H1 (cell line): ENCODE measurements around the gene OGFR. TPM values are rescaled to one million over a fixed set of nuclear protein-coding genes. Genes with fewer than 3 reads are reported as not detected.

Experiments used
- BRCA1 ChIP-seq: IDR thresholded peaks from 2 replicates; pipeline ENCODE4 v1.6.1; 2012; ENCODE audit warnings: low read depth, low read length, improper control_type of control experiment
- GTF2F1 ChIP-seq: IDR thresholded peaks from 2 replicates; pipeline ENCODE4 v1.6.1; 2012; ENCODE audit warnings: low read depth, low read length, improper control_type of control experiment, borderline replicate concordance
- HDAC2 ChIP-seq, 2 experiments: fragments of 300-600 bp in 1 of 2; sonication (generic) in 1 of 2; IDR thresholded peaks; 2 replicates each; pipeline ENCODE4 v1.6.1; 2011 to 2012; ENCODE audit warnings: low read depth in 2 of 2, low read length in 2 of 2, mild to moderate bottlenecking in 2 of 2, moderate library complexity in 2 of 2, borderline replicate concordance in 1 of 2, inconsistent platforms in 1 of 2
- KDM4A ChIP-seq: IDR thresholded peaks from one replicate; pipeline ENCODE4 v1.7.1; 2012; ENCODE audit warnings: low read depth, mild to moderate bottlenecking, moderate library complexity, low read length, inconsistent platforms; ENCODE audit not compliant: severe bottlenecking
- POLR2A ChIP-seq, 2 experiments: IDR thresholded peaks; 1 replicate in 1 of 2; 2 replicates in 1 of 2; pipeline ENCODE4 v1.6.1; 2011; ENCODE audit warnings: low read depth in 2 of 2, low read length in 2 of 2, mild to moderate bottlenecking in 2 of 2; ENCODE audit errors: control extremely low read depth in 1 of 2
- POU5F1 ChIP-seq: IDR thresholded peaks from 2 replicates; pipeline ENCODE4 v1.6.1; 2011; ENCODE audit warnings: low read depth, mild to moderate bottlenecking, low read length, moderate library complexity
- RXRA ChIP-seq: IDR thresholded peaks from 2 replicates; pipeline ENCODE4 v1.6.1; 2011; ENCODE audit warnings: low read depth, mild to moderate bottlenecking, low read length, moderate library complexity; ENCODE audit not compliant: insufficient read depth
- polyA plus RNA-seq, 7 experiments: library from polyadenylated mRNA; depleted of rRNA in 3 of 7; stranded (reverse) in 5 of 7; unstranded in 2 of 7; fragments of >200 nt in 5 of 7; fragments of 200-250 nt in 2 of 7; gene quantifications; 1 replicate in 5 of 7; 2 replicates in 1 of 7; 4 replicates in 1 of 7; pipeline versions ENCODE4 v1.2.1 to v1.2.3, GENCODE V29; 2011 to 2013; ENCODE audit warnings: missing spikeins in 2 of 7, mixed read lengths in 2 of 7
- total RNA-seq: library from RNA; stranded (reverse); fragmentation: NEBNext Ultra II Directional; extraction: Animal tissue kit (Norgen Biotek cat#: 25700); gene quantifications from 2 replicates; pipeline ENCODE4 v1.2.1, GENCODE V29; 2021
- TF ChIP-seq, protein P1 (sequence below): fragments of 300-600 bp; sonication (generic); IDR thresholded peaks from 2 replicates; pipeline ENCODE4 v1.7.1; 2012; ENCODE audit warnings: low read length, moderate library complexity, mild to moderate bottlenecking, inconsistent platforms; ENCODE audit not compliant: insufficient replicate concordance

Gene OGFR
- total and polyA plus RNA-seq, 2 of the 8 experiments (the other 6 are each of a cell fraction or from before 2014, with no cell fraction given): 13.9 to 25.1 TPM

DNA sequence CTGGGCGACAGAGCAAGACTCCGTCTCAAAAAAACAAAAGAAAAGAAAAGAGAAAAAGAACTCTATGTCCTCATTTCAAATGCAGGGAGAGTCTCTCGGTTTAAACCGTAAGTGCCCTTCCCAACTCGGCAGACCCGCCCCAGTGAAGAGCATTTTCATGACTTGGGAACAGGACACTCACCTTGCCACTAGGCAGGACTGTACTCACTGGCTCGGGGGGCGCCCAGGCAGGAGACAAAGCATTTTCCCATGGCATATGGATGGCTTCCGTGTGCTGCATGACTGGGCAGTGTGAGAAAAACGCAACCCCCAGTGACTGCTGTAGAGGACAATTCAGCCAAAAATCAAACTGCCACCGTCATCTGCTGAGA is 32.0 kb upstream of the OGFR start (continued):
- TF ChIP-seq, protein P1, sequence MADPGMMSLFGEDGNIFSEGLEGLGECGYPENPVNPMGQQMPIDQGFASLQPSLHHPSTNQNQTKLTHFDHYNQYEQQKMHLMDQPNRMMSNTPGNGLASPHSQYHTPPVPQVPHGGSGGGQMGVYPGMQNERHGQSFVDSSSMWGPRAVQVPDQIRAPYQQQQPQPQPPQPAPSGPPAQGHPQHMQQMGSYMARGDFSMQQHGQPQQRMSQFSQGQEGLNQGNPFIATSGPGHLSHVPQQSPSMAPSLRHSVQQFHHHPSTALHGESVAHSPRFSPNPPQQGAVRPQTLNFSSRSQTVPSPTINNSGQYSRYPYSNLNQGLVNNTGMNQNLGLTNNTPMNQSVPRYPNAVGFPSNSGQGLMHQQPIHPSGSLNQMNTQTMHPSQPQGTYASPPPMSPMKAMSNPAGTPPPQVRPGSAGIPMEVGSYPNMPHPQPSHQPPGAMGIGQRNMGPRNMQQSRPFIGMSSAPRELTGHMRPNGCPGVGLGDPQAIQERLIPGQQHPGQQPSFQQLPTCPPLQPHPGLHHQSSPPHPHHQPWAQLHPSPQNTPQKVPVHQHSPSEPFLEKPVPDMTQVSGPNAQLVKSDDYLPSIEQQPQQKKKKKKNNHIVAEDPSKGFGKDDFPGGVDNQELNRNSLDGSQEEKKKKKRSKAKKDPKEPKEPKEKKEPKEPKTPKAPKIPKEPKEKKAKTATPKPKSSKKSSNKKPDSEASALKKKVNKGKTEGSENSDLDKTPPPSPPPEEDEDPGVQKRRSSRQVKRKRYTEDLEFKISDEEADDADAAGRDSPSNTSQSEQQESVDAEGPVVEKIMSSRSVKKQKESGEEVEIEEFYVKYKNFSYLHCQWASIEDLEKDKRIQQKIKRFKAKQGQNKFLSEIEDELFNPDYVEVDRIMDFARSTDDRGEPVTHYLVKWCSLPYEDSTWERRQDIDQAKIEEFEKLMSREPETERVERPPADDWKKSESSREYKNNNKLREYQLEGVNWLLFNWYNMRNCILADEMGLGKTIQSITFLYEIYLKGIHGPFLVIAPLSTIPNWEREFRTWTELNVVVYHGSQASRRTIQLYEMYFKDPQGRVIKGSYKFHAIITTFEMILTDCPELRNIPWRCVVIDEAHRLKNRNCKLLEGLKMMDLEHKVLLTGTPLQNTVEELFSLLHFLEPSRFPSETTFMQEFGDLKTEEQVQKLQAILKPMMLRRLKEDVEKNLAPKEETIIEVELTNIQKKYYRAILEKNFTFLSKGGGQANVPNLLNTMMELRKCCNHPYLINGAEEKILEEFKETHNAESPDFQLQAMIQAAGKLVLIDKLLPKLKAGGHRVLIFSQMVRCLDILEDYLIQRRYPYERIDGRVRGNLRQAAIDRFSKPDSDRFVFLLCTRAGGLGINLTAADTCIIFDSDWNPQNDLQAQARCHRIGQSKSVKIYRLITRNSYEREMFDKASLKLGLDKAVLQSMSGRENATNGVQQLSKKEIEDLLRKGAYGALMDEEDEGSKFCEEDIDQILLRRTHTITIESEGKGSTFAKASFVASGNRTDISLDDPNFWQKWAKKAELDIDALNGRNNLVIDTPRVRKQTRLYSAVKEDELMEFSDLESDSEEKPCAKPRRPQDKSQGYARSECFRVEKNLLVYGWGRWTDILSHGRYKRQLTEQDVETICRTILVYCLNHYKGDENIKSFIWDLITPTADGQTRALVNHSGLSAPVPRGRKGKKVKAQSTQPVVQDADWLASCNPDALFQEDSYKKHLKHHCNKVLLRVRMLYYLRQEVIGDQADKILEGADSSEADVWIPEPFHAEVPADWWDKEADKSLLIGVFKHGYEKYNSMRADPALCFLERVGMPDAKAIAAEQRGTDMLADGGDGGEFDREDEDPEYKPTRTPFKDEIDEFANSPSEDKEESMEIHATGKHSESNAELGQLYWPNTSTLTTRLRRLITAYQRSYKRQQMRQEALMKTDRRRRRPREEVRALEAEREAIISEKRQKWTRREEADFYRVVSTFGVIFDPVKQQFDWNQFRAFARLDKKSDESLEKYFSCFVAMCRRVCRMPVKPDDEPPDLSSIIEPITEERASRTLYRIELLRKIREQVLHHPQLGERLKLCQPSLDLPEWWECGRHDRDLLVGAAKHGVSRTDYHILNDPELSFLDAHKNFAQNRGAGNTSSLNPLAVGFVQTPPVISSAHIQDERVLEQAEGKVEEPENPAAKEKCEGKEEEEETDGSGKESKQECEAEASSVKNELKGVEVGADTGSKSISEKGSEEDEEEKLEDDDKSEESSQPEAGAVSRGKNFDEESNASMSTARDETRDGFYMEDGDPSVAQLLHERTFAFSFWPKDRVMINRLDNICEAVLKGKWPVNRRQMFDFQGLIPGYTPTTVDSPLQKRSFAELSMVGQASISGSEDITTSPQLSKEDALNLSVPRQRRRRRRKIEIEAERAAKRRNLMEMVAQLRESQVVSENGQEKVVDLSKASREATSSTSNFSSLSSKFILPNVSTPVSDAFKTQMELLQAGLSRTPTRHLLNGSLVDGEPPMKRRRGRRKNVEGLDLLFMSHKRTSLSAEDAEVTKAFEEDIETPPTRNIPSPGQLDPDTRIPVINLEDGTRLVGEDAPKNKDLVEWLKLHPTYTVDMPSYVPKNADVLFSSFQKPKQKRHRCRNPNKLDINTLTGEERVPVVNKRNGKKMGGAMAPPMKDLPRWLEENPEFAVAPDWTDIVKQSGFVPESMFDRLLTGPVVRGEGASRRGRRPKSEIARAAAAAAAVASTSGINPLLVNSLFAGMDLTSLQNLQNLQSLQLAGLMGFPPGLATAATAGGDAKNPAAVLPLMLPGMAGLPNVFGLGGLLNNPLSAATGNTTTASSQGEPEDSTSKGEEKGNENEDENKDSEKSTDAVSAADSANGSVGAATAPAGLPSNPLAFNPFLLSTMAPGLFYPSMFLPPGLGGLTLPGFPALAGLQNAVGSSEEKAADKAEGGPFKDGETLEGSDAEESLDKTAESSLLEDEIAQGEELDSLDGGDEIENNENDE: no peak
- TF ChIP-seq HDAC2 (IDR thresholded peaks at IDR 0.05; ENCODE audit: borderline replicate concordance in 1 of 2, low read depth in 2 of 2, low read length in 2 of 2) (no peak), RXRA (no peak), KDM4A (no peak), POU5F1 (no peak), POLR2A (IDR thresholded peaks at IDR 0.05; ENCODE audit: control extremely low read depth in 1 of 2, low read depth in 2 of 2, low read length in 2 of 2) (no peak), GTF2F1 (no peak), BRCA1 (no peak)
- TF ChIP-seq, all 59 proteins: peak for 0
